Nephron (organoid): Measurements from ENCODE around the gene CTNNBL1.
"Not testable (repeated sequence)": the region's sequence is repeated elsewhere in the genome, so short reads cannot be mapped to it uniquely, and the experiment has no call there.

ENCODE experiments used
- H3K27ac Mint-ChIP-seq, 3 experiments: 2 replicates each; pipeline ENCODE4 v1.8.0; 2020; ENCODE audit warnings: mixed read lengths in 3 of 3, mild to moderate bottlenecking in 2 of 3, moderate library complexity in 1 of 3
- H3K27me3 Mint-ChIP-seq: 2 replicates; pipeline ENCODE4 v1.8.0; 2021; ENCODE audit warnings: low read depth, mild to moderate bottlenecking, moderate library complexity, mixed read lengths
- H3K36me3 Mint-ChIP-seq: 2 replicates; pipeline ENCODE4 v1.8.0; 2020; ENCODE audit warnings: low read depth, mixed read lengths
- H3K4me1 Mint-ChIP-seq: 2 replicates; pipeline ENCODE4 v1.8.0; 2020; ENCODE audit warnings: mixed read lengths
- H3K4me3 Mint-ChIP-seq, 3 experiments: 2 replicates each; pipeline ENCODE4 v1.8.0; 2020; ENCODE audit warnings: mild to moderate bottlenecking in 3 of 3, mixed read lengths in 3 of 3, moderate library complexity in 2 of 3
- H3K9me3 Mint-ChIP-seq: 2 replicates; pipeline ENCODE4 v1.8.0; 2020; ENCODE audit warnings: mixed read lengths
- TF ChIP-seq, protein P1 (sequence below), 3 experiments: fragments of 200-600 bp; sonication (generic); IDR thresholded peaks; one replicate each; pipeline ENCODE4 v1.5.0; 2021; ENCODE audit warnings: antibody characterized with exemption in 3 of 3; ENCODE audit not compliant: unreplicated experiment in 3 of 3

CTNNBL1 gene

DNA sequence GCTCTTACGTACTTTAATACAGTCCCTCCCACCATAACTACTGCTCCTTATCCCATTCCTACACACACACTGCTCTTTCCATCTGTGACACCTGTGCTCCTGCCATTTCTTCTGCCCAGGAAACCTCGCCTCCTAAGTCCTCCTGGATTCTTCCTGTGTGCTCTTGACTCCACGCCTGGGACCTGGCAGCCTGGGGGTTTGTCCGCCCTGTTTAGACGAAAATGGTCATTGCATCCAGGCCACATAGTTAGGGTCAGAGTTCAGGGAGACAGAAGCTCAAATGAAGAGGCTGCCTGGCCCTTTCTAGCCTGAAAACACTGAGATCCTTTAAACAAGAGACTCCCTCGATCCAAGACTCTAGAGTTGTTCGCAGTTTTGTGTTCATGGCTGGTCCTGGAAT, 17.4 kb upstream of the CTNNBL1 start:
- no peak overlapping the region for H3K27ac Mint-ChIP-seq
- H3K36me3 Mint-ChIP-seq = peaks cover 5% of the 10 kb centered on the region
- peaks cover 5% of the 10 kb centered on the region for H3K4me1 Mint-ChIP-seq
- H3K4me3 Mint-ChIP-seq = no peak overlapping the region
- TF ChIP-seq, protein P1, sequence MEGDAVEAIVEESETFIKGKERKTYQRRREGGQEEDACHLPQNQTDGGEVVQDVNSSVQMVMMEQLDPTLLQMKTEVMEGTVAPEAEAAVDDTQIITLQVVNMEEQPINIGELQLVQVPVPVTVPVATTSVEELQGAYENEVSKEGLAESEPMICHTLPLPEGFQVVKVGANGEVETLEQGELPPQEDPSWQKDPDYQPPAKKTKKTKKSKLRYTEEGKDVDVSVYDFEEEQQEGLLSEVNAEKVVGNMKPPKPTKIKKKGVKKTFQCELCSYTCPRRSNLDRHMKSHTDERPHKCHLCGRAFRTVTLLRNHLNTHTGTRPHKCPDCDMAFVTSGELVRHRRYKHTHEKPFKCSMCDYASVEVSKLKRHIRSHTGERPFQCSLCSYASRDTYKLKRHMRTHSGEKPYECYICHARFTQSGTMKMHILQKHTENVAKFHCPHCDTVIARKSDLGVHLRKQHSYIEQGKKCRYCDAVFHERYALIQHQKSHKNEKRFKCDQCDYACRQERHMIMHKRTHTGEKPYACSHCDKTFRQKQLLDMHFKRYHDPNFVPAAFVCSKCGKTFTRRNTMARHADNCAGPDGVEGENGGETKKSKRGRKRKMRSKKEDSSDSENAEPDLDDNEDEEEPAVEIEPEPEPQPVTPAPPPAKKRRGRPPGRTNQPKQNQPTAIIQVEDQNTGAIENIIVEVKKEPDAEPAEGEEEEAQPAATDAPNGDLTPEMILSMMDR (IDR thresholded peaks at IDR 0.05; ENCODE audit: unreplicated experiment in 3 of 3) = no peak
- H3K27me3 Mint-ChIP-seq = peaks cover 52% of the 10 kb centered on the region
- no peaks in the 10 kb centered on the region for H3K9me3 Mint-ChIP-seq

DNA sequence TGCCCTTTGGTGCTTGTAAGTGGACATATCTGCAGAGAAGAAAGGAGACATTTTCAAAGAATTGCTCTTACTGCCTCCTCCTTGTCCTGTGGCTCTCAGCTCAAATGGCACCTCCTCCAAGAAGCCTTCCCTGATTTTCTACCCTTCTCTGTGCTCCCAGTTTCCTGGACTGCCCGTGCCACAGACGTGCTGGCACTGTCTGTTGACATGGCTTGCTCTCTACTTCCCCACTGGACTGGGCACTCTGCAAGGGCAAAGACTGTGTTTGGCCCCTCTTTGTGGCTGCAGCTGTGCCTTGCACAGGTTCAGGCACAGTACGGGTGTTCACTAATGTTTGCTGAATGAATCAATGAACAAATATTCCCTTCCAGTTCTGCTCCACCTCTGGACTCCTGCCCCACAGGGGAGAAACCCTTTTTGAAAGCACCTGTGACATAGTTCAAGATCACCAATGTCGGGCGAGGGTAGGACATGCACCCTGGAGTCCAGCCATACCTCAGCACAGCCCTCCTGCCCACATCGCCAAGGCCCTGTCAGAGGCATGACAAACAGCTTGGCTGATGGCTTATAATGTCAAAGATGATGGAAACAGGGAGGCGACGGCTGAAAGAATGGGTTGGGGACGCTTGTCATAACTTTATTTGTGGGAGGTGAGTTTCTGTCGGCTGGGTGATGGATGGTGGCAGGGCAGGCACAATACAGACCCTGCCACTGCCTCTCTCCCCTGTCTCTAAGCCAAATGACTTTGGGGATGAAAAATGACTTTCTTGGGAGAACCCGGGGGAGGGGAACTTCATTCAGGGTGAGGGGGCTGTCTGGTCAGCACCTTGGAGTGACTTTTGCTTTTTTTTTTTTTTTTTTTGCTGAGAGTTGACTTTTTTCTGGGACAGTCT, 15.6 kb upstream of the CTNNBL1 start:
- H3K4me1 Mint-ChIP-seq = peaks cover 5% of the 10 kb centered on the region

DNA sequence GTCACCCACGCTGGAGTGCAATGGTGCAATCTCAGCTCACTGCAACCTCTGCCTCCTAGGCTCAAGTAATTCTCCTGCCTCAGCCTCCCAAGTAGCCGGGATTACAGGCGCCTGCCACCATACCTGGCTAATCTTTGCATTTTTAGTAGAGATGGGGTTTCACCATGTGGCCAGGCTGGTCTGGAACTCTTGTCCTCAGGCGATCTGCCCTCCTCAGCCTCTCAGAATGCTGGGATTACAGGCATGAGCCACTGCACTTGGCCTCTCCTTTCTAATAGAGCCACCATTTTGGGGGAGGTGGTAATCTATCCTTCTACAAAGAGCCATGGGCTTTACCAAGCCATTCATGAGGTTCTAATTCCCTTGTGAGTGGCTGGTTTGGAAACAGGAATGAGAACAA, 14.1 kb upstream of the CTNNBL1 start:
- not testable (repeated sequence) for H3K36me3 Mint-ChIP-seq, H3K4me3 Mint-ChIP-seq, H3K9me3 Mint-ChIP-seq, H3K27ac Mint-ChIP-seq, H3K4me1 Mint-ChIP-seq
- peaks cover 49% of the 10 kb centered on the region for H3K27me3 Mint-ChIP-seq

More for the DNA sequence above, 15.6 kb upstream of the CTNNBL1 start:
- Mint-ChIP-seq H3K36me3 (peaks cover 5% of the 10 kb centered on the region), H3K4me3 (no peak overlapping the region), H3K27ac (no peak overlapping the region), H3K9me3 (no peaks in the 10 kb centered on the region), H3K27me3 (peaks cover 56% of the 10 kb centered on the region)
- TF ChIP-seq, protein P1 (IDR thresholded peaks at IDR 0.05; ENCODE audit: unreplicated experiment in 3 of 3) = no peak

DNA sequence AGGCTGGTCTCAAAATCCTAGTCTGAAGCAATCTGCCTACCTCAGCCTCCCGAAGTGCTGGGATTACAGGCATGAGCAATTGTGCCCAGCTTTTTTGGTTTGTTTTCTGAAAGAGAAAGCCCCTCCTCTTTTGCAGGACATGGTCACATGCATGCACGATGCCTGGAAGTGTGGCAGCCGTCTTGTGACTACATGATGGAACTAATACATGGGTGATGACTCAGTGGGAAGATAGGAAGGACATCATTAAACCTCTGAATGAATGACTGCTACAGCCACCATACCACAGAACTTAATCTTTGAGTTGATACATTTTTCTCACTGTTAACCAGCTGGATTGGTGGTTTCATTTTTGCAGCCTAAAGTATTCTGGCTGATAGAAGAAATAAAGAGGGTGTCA, 13.4 kb upstream of the CTNNBL1 start:
- TF ChIP-seq, protein P1 (IDR thresholded peaks at IDR 0.05; ENCODE audit: unreplicated experiment in 3 of 3) = no peak
- Mint-ChIP-seq H3K36me3 (peaks cover 5% of the 10 kb centered on the region), H3K4me3 (no peak overlapping the region), H3K27ac (no peak overlapping the region), H3K9me3 (no peaks in the 10 kb centered on the region), H3K27me3 (peaks cover 50% of the 10 kb centered on the region), H3K4me1 (no peaks in the 10 kb centered on the region)

DNA sequence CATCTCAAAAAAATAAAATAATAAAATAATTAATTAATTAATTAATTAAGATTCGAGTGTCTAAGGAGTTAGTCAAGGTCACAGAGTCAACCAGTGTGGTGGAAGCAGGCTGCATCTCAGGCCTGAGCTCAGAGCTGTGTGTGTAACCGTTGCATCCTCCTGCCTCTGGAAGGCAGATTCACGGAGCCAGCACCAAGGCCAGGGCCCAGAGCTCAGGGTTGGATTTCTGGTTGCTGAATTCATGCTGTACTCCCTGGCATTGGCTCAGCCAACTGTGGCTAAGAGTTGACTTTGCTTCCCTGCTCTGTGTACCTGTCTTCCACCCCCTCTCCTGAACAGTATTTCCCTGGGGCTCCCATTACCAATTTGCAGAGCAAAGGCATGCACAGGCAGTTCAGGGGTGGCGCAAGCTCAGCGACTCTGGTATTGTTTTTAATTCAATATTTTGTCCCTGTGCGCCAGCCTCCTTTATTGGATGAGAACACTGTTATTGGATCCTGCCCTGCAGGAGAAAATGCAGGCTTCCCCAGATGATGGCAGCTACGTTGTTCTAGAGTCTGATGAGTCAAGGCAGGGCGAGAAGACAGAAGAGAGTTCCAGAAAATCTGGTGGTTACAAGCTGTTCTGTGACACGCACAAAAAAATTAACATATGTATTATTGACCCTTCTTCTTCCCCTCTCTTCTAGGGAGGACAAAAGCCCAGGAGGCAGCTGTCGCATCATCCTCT, 12.3 kb upstream of the CTNNBL1 start:
- no peaks in the 10 kb centered on the region for H3K4me1 Mint-ChIP-seq
- peaks cover 5% of the 10 kb centered on the region for H3K36me3 Mint-ChIP-seq
- no peaks in the 10 kb centered on the region for H3K9me3 Mint-ChIP-seq
- H3K27ac Mint-ChIP-seq = no peak overlapping the region
- H3K27me3 Mint-ChIP-seq = peaks cover 42% of the 10 kb centered on the region
- TF ChIP-seq, protein P1 (IDR thresholded peaks at IDR 0.05; ENCODE audit: unreplicated experiment in 3 of 3) = no peak
- H3K4me3 Mint-ChIP-seq = no peak overlapping the region

DNA sequence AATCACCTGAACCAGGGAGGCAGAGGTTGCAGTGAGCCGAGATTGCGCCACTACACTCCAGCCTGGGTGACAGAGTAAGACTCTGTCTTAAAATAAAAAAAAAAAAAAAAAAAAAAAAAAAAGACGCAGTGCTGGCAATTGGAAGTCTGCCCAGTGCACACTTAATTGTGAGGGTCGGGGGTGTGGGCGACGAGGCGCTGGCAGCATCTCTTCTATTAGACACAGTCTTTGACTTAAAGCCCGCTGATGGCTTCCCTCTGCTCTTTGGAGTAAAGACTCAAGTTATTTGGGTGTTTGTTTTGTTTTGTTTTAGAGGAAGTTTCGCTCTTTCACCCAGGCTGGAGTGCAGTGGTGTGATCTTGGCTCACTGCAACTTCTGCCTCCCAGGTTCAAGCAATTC, 10.7 kb upstream of the CTNNBL1 start:
- not testable (repeated sequence) for H3K9me3 Mint-ChIP-seq

More for the DNA sequence above, 10.7 kb upstream of the CTNNBL1 start:
- not testable (repeated sequence) for H3K27ac Mint-ChIP-seq, H3K36me3 Mint-ChIP-seq, H3K4me3 Mint-ChIP-seq, H3K4me1 Mint-ChIP-seq
- peaks cover 50% of the 10 kb centered on the region for H3K27me3 Mint-ChIP-seq
